ENCODE results near the gene PAX1. TPM values are rescaled to one million over a fixed set of nuclear protein-coding genes. Genes with fewer than 3 reads are reported as not detected.

Gene PAX1
- total and polyA plus RNA-seq, 2 experiments from 2014 or later, result 0.14 TPM; not detected in 1

DNA sequence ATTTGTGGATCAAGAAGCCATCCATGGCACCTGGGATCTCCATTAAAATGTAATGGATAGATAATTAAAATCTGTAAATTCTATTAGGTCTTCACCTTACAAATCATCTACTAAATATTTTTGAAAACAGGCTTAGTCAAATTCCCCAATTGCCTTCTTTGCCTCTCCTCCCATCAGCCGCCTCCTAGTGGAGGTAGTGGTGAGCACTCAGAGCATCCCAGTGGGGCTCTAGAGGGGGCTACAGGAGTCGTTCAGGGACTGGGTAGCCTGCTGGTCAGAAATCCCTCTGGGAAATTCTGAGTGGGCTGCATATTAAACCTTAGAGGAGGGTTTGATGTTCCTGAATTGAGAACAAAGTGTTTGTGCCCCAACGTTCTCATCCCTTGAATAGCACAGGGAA lies 20.8 kb upstream of the PAX1 start:
- H3K27me3 Mint-ChIP-seq (ENCODE audit: insufficient read depth, low read depth, poor library complexity), result peaks cover 2% of the 10 kb centered on the region
- ATAC-seq (peak; percentile 88), DNase-seq (ENCODE audit: low spot score) (peak; percentile 63)
- TF ChIP-seq CTCF (conservative IDR thresholded peaks at IDR 0.05; ENCODE audit: low read depth in 2 of 2) (peak; percentile 65 to 71), POLR2AphosphoS5 (IDR thresholded peaks at IDR 0.05; ENCODE audit: low read depth) (no peak)
- Histone ChIP-seq H3K36me3 (ENCODE audit: insufficient read depth) (no peaks in the 10 kb centered on the region), H2AFZ (no peak overlapping the region), H3K4me1 (ENCODE audit: insufficient read depth) (no peaks in the 10 kb centered on the region), H3K27ac (ENCODE audit: low read depth) (no peak overlapping the region), H3K4me2 (no peak overlapping the region), H3K9me2 (ENCODE audit: insufficient read depth) (no peaks in the 10 kb centered on the region), H3K27me3 (ENCODE audit: insufficient read depth) (no peaks in the 10 kb centered on the region), H3K79me2 (replicated peaks; ENCODE audit: insufficient read depth) (no peaks in the 10 kb centered on the region), H3K4me3 (no peak overlapping the region), H4K20me1 (replicated peaks; ENCODE audit: insufficient read depth) (no peaks in the 10 kb centered on the region), H3F3A (replicated peaks; ENCODE audit: low read depth) (no peaks in the 10 kb centered on the region)
- H3K27ac Mint-ChIP-seq, result no peak overlapping the region
- no peaks in the 10 kb centered on the region for H3K4me1 Mint-ChIP-seq
- H3K36me3 Mint-ChIP-seq (ENCODE audit: low read depth), result no peaks in the 10 kb centered on the region
- no peak overlapping the region for H3K4me3 Mint-ChIP-seq
- H3K9me3 Mint-ChIP-seq, result no peaks in the 10 kb centered on the region

DNA sequence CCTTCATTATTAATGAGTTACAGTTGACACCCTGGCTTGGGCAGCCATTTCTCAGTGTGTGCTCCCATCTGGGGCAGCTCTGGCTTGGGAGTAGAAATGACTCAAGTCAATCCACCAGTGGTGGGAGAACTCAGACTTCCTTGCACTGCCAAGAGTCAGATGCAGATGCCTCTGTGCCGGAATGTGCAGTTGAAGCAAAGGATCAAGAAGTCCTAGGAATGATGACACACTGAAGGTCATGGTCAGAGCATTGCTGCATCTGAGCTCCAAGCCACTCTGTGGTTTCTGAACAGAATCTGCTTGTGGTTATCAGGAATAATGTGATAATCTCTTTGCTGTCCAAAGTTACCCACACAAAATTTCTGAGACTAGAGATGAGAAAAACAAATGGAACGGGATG lies 19.5 kb upstream of the PAX1 start:
- H3K9me3 Mint-ChIP-seq, result no peaks in the 10 kb centered on the region
- Histone ChIP-seq H3K36me3 (ENCODE audit: insufficient read depth) (no peaks in the 10 kb centered on the region), H3K4me1 (ENCODE audit: insufficient read depth) (no peaks in the 10 kb centered on the region), H3K79me2 (replicated peaks; ENCODE audit: insufficient read depth) (no peaks in the 10 kb centered on the region), H4K20me1 (replicated peaks; ENCODE audit: insufficient read depth) (no peaks in the 10 kb centered on the region), H3K4me3 (no peak overlapping the region), H3K9me2 (ENCODE audit: insufficient read depth) (no peaks in the 10 kb centered on the region), H3K27ac (ENCODE audit: low read depth) (no peak overlapping the region), H2AFZ (no peak overlapping the region), H3K27me3 (ENCODE audit: insufficient read depth) (no peaks in the 10 kb centered on the region), H3K4me2 (no peak overlapping the region), H3F3A (replicated peaks; ENCODE audit: low read depth) (no peaks in the 10 kb centered on the region)
- peaks cover 2% of the 10 kb centered on the region for H3K27me3 Mint-ChIP-seq (ENCODE audit: insufficient read depth, low read depth, poor library complexity)
- no peaks in the 10 kb centered on the region for H3K36me3 Mint-ChIP-seq (ENCODE audit: low read depth)
- DNase-seq (ENCODE audit: low spot score) (no peak), ATAC-seq (no peak)
- H3K4me1 Mint-ChIP-seq, result no peaks in the 10 kb centered on the region
- no peak overlapping the region for H3K27ac Mint-ChIP-seq
- H3K4me3 Mint-ChIP-seq, result no peak overlapping the region
- no peak for TF ChIP-seq ZNF331 (CRISPR knock-in tag; IDR thresholded peaks at IDR 0.05; ENCODE audit: low read depth)
- TF ChIP-seq CTCF (conservative IDR thresholded peaks at IDR 0.05; ENCODE audit: low read depth in 2 of 2), result no peak
- no peak for TF ChIP-seq JUNB (IDR thresholded peaks at IDR 0.05; ENCODE audit: unreplicated experiment)
- no peak for TF ChIP-seq NANOG (IDR thresholded peaks at IDR 0.05; ENCODE audit: borderline replicate concordance)
- no peak for TF ChIP-seq CREB1 (CRISPR knock-in tag; IDR thresholded peaks at IDR 0.05; ENCODE audit: low read depth)
- TF ChIP-seq ZNF462 (CRISPR knock-in tag; IDR thresholded peaks at IDR 0.05), result no peak
- TF ChIP-seq REST (IDR thresholded peaks at IDR 0.05; ENCODE audit: unreplicated experiment), result no peak
- no peak for TF ChIP-seq POLR2AphosphoS5 (IDR thresholded peaks at IDR 0.05; ENCODE audit: low read depth)

Data from GM23338 (cell line).